CD4-positive, CD25-positive, alpha-beta regulatory T cell (primary cell): ENCODE measurements around the gene CAMTA1. TPM values are rescaled to one million over a fixed set of nuclear protein-coding genes. Genes with fewer than 3 reads are reported as not detected.

Experiments used
- ATAC-seq, 2 donors: fragments of 150-1000 bp; cut with Tn5 transposase; one replicate each; pipeline ENCODE4 v1.10.0; 2021; ENCODE audit warnings: low read depth in 2 of 2, moderate number of reproducible peaks in 2 of 2, moderate library complexity in 1 of 2
- DNase-seq, 3 donors: peaks; one replicate each; pipeline versions ENCODE4 v3.0.0 to v3.0.0-alpha.2; 2012 to 2022; ENCODE audit warnings: mixed read lengths in 1 of 3
- H3K27ac ChIP-seq: one replicate; pipeline ENCODE4 v1.7.0; 2013; ENCODE audit warnings: mild to moderate bottlenecking, low read length; ENCODE audit not compliant: insufficient read depth, poor library complexity, severe bottlenecking
- H3K27me3 ChIP-seq: one replicate; pipeline ENCODE4 v1.7.0; 2013; ENCODE audit warnings: low read length; ENCODE audit not compliant: control insufficient read depth, insufficient read depth
- H3K36me3 ChIP-seq: one replicate; pipeline ENCODE4 v1.7.0; 2013; ENCODE audit warnings: mild to moderate bottlenecking, low read length, moderate library complexity; ENCODE audit not compliant: control insufficient read depth, insufficient read depth
- H3K4me1 ChIP-seq: 2 replicates; pipeline ENCODE4 v1.7.0; 2013; ENCODE audit warnings: mild to moderate bottlenecking, low read length; ENCODE audit not compliant: insufficient read depth, control insufficient read depth, poor library complexity, severe bottlenecking
- H3K4me3 ChIP-seq: one replicate; pipeline ENCODE4 v1.7.0; 2013; ENCODE audit warnings: low read depth, mild to moderate bottlenecking, low read length, moderate library complexity
- H3K9me3 ChIP-seq, 2 experiments: 1 replicate in 1 of 2; 2 replicates in 1 of 2; pipeline ENCODE4 v1.7.0; 2013; ENCODE audit warnings: low read length in 2 of 2, mild to moderate bottlenecking in 1 of 2, moderate library complexity in 1 of 2; ENCODE audit not compliant: control insufficient read depth in 2 of 2
- H3K27ac Mint-ChIP-seq, 3 donors: one replicate each; pipeline ENCODE4 v1.8.0; 2020 to 2022; ENCODE audit warnings: mild to moderate bottlenecking in 3 of 3, mixed read lengths in 3 of 3, moderate library complexity in 2 of 3
- H3K27me3 Mint-ChIP-seq: one replicate; pipeline ENCODE4 v1.8.0; 2022; ENCODE audit warnings: mild to moderate bottlenecking, mixed read lengths
- H3K36me3 Mint-ChIP-seq: one replicate; pipeline ENCODE4 v1.8.0; 2020; ENCODE audit warnings: mixed read lengths
- H3K4me1 Mint-ChIP-seq, 4 donors: one replicate each; pipeline ENCODE4 v1.8.0; 2020 to 2022; ENCODE audit warnings: mixed read lengths in 4 of 4, mild to moderate bottlenecking in 1 of 4
- H3K4me3 Mint-ChIP-seq, 4 donors: one replicate each; pipeline ENCODE4 v1.8.0; 2020 to 2022; ENCODE audit warnings: mild to moderate bottlenecking in 4 of 4, mixed read lengths in 4 of 4, moderate library complexity in 3 of 4
- H3K9me3 Mint-ChIP-seq, 7 donors: one replicate each; pipeline ENCODE4 v1.8.0; 2020 to 2022; ENCODE audit warnings: mixed read lengths in 7 of 7, mild to moderate bottlenecking in 3 of 7, moderate library complexity in 2 of 7
- polyA plus RNA-seq, 4 donors: library from polyadenylated mRNA; unstranded; fragments of 300-500 nt; fragmentation: Illumina TruSeq; gene quantifications; one replicate each; pipeline ENCODE4 v1.2.3, GENCODE V29; 2021
- total RNA-seq: library from RNA; stranded (reverse); gene quantifications from one replicate; pipeline ENCODE4 v1.2.3, GENCODE V29; 2022

The CAMTA1 gene
- total and polyA plus RNA-seq, 5 donors from 2014 or later: 48.8 to 112 (median 80.0) TPM

DNA sequence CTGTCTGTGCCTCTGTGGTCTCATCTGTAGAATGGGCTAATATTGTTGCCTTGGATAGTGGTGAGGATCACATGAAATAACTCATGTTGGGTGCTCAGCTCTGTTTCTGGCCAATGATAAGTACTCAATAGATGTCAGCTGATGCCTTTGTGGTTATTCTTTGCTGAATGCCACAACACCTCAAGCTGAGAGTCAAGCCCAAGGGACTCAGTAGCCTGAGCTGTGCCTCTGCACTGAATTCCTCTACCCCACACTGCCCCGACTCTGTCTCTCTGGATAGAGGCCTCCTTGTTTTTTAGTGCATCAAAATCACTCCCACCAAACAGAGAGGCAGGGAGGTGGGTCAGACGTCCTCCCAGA, 789.8 kb downstream of the CAMTA1 start:
- H3K27ac ChIP-seq: no peak overlapping the region
- H3K4me1 ChIP-seq: no peaks in the 10 kb centered on the region
- H3K4me3 ChIP-seq: no peak overlapping the region
- H3K4me3 Mint-ChIP-seq: no peak overlapping the region
- no peaks in the 10 kb centered on the region for H3K9me3 ChIP-seq
- peaks cover 5% of the 10 kb centered on the region for H3K27me3 Mint-ChIP-seq
- no peak for DNase-seq
- no peak overlapping the region for H3K27ac Mint-ChIP-seq
- peaks cover 0 to 4% (median 0%) of the 10 kb centered on the region in 7 donors for H3K9me3 Mint-ChIP-seq
- no peaks in the 10 kb centered on the region for H3K4me1 Mint-ChIP-seq
- H3K36me3 Mint-ChIP-seq: no peaks in the 10 kb centered on the region
- no peak for ATAC-seq
- no peaks in the 10 kb centered on the region for H3K36me3 ChIP-seq
- no peaks in the 10 kb centered on the region for H3K27me3 ChIP-seq

DNA sequence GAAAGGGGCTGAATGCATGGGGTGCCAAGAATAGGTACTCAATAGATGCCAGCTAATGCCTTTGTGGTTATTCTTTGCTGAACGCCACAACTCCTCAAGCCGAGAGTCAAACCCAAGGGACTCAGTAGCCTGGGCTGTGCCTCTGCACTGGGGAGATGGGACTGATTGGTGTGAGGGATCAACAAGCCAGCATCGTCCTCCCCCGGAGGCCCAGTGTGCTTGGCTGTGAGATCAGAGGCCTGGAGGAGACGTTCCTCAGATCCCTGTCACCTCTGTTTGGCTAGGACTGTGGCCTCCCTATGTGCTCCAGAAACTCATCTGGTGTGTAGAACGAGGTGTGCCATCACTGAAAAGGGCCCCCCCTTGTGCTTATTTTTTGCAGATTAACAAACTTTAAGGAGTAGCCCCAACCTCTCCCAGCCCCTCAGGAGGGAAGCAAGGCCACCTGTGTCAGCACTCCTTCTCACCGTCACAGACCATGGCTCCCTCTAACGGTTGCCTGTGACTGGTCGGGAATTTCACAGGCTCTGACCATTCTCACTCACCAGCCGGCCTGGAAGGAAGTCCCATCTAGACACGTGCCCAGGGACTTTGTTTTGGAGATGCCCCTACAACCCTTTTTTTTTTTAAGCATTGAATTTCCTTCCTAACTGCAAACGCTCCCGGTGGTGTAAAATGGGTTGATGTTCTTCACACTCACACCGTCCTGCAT, 791.8 kb downstream of the CAMTA1 start:
- no peaks in the 10 kb centered on the region for H3K4me1 ChIP-seq
- H3K9me3 ChIP-seq: no peaks in the 10 kb centered on the region
- DNase-seq: no peak
- Mint-ChIP-seq H3K27ac (no peak overlapping the region), H3K27me3 (peaks cover 5% of the 10 kb centered on the region), H3K36me3 (no peaks in the 10 kb centered on the region), H3K9me3 (peaks cover 0 to 4% (median 0%) of the 10 kb centered on the region in 7 donors), H3K4me1 (no peaks in the 10 kb centered on the region), H3K4me3 (no peak overlapping the region)
- H3K36me3 ChIP-seq: no peaks in the 10 kb centered on the region
- ATAC-seq: no peak
- H3K27me3 ChIP-seq: no peaks in the 10 kb centered on the region
- no peak overlapping the region for H3K27ac ChIP-seq
- H3K4me3 ChIP-seq: no peak overlapping the region

DNA sequence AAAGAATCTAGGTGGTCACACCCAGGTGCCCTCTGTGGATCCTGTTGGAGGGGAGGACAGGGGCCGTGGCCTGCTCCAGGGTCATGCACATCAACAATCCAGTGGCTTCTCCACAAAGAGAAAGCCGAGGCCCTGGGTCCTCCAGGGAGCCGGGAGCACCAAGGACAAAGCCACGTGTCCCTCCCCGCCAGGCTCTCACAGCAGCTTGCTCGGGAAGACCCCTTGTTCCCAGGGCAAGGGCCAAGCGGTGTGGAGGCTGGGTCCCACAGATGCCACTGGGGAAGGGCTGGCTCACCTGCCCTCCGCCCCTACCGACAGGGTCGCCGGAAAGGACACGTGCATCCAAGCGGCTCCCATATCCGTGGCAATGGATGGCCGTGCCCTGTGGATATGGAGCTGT, 793.0 kb downstream of the CAMTA1 start:
- no peak for DNase-seq
- H3K4me1 ChIP-seq: no peaks in the 10 kb centered on the region
- no peak overlapping the region for H3K4me3 ChIP-seq
- Mint-ChIP-seq H3K27ac (no peak overlapping the region), H3K27me3 (peaks cover 5% of the 10 kb centered on the region), H3K4me3 (no peak overlapping the region), H3K36me3 (no peaks in the 10 kb centered on the region), H3K9me3 (no peaks in the 10 kb centered on the region), H3K4me1 (no peaks in the 10 kb centered on the region)
- ATAC-seq: no peak
- no peaks in the 10 kb centered on the region for H3K9me3 ChIP-seq
- no peak overlapping the region for H3K27ac ChIP-seq
- no peaks in the 10 kb centered on the region for H3K36me3 ChIP-seq
- H3K27me3 ChIP-seq: no peaks in the 10 kb centered on the region

- Mint-ChIP-seq H3K27ac (no peak overlapping the region), H3K9me3 (no peaks in the 10 kb centered on the region), H3K4me1 (no peaks in the 10 kb centered on the region), H3K27me3 (peaks cover 5% of the 10 kb centered on the region), H3K36me3 (no peaks in the 10 kb centered on the region), H3K4me3 (no peak overlapping the region)
- H3K27ac ChIP-seq: no peak overlapping the region
- no peak overlapping the region for H3K4me3 ChIP-seq
- H3K27me3 ChIP-seq: no peaks in the 10 kb centered on the region
- H3K9me3 ChIP-seq: no peaks in the 10 kb centered on the region
- DNase-seq (no peak), ATAC-seq (no peak)
- H3K36me3 ChIP-seq: no peaks in the 10 kb centered on the region
- H3K4me1 ChIP-seq: no peaks in the 10 kb centered on the region
Observed at GRCh38 chr1:7579016-7579415, 793.8 kb downstream of the CAMTA1 start.

- Mint-ChIP-seq H3K4me3 (no peak overlapping the region), H3K27me3 (peaks cover 5% of the 10 kb centered on the region), H3K36me3 (no peaks in the 10 kb centered on the region), H3K9me3 (no peaks in the 10 kb centered on the region), H3K27ac (no peak overlapping the region), H3K4me1 (no peaks in the 10 kb centered on the region)
- Histone ChIP-seq H3K27me3 (no peaks in the 10 kb centered on the region), H3K36me3 (no peaks in the 10 kb centered on the region), H3K4me1 (no peaks in the 10 kb centered on the region), H3K27ac (no peak overlapping the region), H3K9me3 (no peaks in the 10 kb centered on the region), H3K4me3 (no peak overlapping the region)
- DNase-seq (no peak), ATAC-seq (no peak)
Observed at GRCh38 chr1:7579831-7580804, 794.9 kb downstream of the CAMTA1 start.

- Mint-ChIP-seq H3K4me3 (no peak overlapping the region), H3K27ac (no peak overlapping the region), H3K27me3 (peaks cover 5% of the 10 kb centered on the region), H3K4me1 (no peaks in the 10 kb centered on the region), H3K9me3 (no peaks in the 10 kb centered on the region), H3K36me3 (no peaks in the 10 kb centered on the region)
- no peak overlapping the region for H3K4me3 ChIP-seq
- no peaks in the 10 kb centered on the region for H3K4me1 ChIP-seq
- H3K9me3 ChIP-seq: no peaks in the 10 kb centered on the region
- H3K36me3 ChIP-seq: no peaks in the 10 kb centered on the region
- H3K27ac ChIP-seq: no peak overlapping the region
- H3K27me3 ChIP-seq: no peaks in the 10 kb centered on the region
- no peak for ATAC-seq
- no peak for DNase-seq
Observed at GRCh38 chr1:7580923-7581753, 795.9 kb downstream of the CAMTA1 start.

GRCh38 chr1:7581754-7582459, 796.7 kb downstream of the CAMTA1 start:
- DNase-seq (no peak), ATAC-seq (no peak)
- Mint-ChIP-seq H3K9me3 (no peaks in the 10 kb centered on the region), H3K36me3 (no peaks in the 10 kb centered on the region), H3K4me3 (no peak overlapping the region), H3K27ac (no peak overlapping the region), H3K27me3 (peaks cover 5% of the 10 kb centered on the region), H3K4me1 (no peaks in the 10 kb centered on the region)
- Histone ChIP-seq H3K4me3 (no peak overlapping the region), H3K9me3 (no peaks in the 10 kb centered on the region), H3K4me1 (no peaks in the 10 kb centered on the region), H3K27me3 (no peaks in the 10 kb centered on the region), H3K36me3 (no peaks in the 10 kb centered on the region), H3K27ac (no peak overlapping the region)
